Stimulated activated CD4-positive, alpha-beta T cell treated with anti-CD3 and anti-CD28 coated beads, Interleukin-1b, Interleukin-23, amount 100 ng/mL, for 4 hours (primary cell): ENCODE results near the gene SLC44A1.
"Not testable (repeated sequence)": the region's sequence is repeated elsewhere in the genome, so short reads cannot be mapped to it uniquely, and the experiment has no call there.

Source experiments
- DNase-seq, 2 donors: peaks; one replicate each; pipeline ENCODE4 v3.0.0-alpha.2; 2020; ENCODE audit warnings: low read depth in 2 of 2

The SLC44A1 gene

DNA sequence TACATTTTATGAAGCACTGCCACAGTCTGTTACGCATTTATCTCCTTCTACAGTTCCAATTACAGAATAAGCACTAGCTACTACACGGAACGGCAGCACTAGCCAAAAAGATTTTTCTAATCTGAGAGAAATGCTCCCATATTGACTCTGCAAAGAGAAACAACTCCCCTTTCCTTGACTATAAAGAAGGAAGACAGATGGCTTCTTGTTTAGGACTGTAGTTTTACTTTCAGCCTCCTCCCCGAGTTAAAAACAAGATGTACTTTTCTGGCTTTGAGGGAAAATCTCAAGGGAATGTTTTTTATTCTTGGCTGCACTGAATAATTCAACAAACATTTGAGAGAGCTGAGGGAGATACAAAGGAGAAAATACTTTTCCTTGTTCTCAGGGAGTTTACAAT is 1.9 kb upstream of the SLC44A1 start:
- DNase-seq: no peak

DNA sequence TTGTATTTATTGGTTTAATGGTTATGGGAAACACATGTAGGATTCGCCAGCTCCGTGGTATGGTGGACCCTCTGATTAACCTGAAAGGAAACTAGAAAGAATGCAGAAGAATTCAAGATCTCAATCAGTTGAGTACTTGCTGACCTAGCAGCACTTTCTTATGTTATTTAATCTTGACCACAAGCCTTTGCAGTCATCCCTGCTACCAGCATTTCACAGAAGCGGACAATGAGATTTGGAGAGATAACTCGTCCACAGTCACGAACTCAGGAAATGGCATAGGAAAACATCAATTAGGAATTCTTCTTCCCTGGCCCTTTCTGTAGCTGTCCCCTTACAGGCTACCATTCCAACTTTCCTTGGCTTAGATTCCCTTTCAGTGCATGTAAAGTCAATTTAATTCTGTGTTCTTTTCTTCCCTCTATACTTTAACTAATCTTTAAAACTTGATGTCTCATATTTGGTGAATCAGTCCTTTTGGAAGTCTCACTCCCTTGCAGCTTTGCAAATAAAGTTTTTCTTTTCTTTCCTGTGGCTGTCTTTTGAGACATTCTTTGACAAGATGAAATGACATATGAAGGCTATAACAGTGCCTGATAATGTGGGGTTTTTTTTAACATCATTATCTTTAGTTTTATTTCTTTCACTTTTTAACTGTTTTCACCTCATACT is 1.3 kb upstream of the SLC44A1 start:
- DNase-seq: no peak

DNA sequence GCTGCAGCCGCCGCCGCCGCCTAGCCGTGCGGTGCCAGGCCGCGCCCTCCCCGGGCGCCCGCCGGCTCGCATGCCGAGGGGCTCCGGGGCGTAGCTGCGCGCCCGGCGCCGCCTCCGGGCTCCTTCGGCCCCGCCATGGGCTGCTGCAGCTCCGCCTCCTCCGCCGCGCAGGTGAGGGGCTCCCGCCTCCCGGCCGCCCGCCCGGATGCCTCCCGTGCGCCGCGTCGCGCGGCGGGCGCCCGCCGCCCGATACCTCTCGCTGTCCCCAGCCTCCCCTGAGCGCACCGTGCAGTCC is 230 bp downstream of the SLC44A1 start:
- no peak for DNase-seq

DNA sequence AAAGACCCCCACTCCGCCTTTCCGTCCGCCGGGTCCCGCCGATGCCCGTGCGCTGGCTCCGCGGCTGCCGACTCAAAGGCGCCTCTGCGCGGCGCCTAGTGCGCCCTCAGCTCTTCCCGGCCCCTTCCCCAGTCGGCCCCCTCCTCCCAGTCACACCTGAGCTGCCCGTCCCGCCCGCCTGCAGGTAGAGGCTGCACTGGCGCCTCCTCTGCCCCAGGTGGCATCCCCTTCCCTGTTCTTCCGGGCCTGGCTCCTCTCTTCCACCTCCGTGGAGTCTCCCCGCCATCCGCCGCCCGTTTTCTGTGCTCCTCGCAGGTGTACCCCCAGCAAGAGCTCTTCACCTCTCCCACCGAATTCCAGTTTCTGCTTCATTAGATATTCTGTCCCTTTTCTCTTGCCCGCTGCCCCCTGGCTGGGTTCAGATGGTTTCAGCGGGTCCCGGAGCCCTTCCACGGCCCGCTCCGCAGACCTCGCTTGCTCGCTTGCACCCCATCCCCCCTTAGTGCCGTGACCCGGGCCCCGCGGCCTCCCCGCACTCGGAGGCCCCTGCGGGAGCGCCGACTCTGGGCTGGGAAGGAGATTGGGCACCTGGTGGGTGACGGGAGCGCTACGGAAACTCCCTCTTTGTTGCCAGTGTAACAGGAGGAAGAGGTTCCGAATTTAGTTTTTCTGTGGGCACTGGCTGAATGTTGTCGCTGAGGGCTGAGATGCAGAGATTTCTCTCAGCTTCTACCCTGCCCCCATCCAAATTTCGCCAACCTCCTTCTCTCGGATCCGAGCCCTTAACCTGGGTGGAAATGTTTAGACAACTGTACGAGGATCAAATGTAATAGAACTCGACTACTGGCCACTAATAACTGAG is 809 bp downstream of the SLC44A1 start:
- peak; percentile 14 for DNase-seq

DNA sequence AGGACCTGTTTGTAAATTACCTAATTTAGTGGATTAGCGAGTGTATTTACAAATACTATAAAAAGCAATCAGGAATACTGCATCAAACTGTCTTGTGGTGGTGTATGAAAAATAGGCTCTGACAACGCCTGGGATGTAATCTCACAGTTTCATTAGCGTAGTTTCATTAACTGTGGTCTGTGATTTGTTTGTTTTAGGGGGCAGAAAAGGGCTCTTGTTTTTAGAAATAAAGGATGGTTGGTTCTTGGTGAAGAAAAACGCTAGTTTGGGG is 1.4 kb downstream of the SLC44A1 start:
- no peak for DNase-seq

DNA sequence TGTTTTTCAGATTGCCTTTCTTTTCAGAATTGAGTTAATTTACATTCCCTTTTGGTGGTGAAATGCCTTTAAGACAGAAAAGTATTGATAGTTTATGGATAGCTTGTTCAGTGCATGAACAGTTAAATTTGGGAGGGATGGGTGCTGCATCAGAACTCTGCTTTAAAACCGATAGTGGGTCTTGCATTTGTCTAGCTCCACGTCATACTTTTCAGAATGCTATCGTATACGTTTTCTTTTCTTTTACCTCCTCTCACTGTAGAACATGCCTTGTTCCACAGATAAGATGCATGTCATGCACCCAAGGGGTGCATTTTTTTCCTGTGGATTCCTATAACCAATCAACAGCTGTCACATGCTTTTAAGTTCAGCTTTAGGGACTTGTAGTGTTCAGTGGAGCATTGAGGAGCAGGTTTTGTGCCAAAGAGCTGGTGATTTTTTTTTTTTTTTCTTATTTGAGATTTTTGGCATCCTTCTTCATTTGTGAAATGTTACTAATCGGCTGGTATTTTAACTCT is 2.3 kb downstream of the SLC44A1 start:
- DNase-seq: no peak

DNA sequence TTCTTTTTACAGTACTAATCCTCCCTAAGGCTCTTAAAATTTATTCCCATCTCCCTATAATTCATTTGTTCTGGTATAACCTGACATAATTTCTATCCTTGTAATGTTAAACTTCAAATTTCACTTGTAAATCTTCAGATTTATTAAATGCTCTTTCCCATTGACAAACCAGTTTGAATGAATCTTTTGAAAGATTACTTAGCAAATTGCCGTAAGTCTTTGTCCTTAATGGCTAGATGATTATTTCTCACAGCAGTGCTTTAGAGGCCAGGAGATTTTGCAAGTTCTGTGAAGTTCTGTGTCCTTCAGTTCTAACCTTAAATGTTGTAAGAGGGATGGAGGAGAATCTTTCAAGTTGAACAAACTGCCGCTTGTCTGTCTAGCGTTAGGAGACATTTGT is 4.2 kb downstream of the SLC44A1 start:
- DNase-seq: no peak

DNA sequence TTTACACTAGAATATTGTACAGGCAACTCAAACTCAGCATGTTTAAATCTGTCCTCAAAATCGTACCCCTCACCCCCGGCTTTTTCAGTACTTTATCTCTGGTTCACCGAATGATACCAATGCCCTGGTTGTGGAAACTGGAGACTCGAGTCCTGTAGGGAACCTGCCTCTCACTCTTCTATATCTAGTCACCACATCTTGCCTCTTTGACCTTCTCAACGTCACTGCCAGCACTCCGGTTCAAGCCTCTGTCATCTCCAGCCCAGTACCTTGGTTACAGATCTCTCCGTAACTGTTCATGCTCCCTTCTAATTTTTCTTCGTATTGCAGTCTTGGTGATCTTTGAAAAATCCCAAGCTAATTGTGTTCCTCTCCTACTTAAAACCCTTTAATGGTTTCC is 6.7 kb downstream of the SLC44A1 start:
- DNase-seq: no peak

DNA sequence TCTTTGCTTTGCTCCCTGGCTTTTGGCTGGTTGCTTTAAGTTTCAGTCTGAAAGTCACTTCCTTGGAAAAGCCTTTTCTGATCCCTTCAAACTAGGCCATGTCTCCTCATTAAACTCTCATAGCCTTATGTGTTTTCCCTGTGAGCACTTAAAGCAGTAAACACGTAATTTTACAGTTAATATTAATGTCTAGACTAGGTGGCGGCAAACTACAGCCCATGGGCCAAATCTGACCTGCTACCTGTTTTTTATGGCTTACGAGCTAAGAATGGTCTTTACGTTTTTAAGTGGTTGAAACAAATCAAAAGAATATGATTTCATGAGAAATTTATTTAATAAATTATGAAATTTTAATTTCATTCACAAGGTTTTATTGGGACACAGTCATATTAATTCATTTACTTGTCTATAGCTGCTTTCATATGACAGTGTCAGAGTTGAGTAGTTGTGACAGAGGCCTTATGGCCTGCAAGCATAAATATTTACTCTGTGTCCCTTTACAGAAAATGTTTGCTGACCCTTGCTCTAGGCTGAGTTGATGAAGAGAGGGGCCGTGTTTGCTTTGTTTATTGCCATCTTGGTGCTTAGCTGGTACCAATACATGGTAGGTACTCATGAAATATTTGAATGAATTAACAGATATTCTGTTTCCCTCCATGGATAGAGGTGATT is 7.4 kb downstream of the SLC44A1 start:
- DNase-seq: no peak

DNA sequence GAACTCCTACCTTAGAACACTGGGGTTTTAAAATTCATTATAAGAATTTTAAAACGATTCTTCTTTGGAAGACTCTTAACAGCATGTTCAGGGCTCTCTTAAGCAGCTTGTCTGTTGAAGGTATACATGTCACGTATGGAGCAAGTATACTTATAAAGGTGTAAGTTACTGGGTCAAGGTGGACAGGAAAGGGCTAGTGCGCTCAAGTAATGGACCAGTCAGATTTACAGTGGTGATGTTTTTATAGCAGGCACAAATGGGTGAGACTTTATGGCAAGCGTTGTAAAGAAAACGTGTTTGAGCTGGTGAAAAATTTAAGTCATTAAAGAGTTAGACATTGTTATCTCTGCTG is 7.9 kb downstream of the SLC44A1 start:
- no peak for DNase-seq

DNA sequence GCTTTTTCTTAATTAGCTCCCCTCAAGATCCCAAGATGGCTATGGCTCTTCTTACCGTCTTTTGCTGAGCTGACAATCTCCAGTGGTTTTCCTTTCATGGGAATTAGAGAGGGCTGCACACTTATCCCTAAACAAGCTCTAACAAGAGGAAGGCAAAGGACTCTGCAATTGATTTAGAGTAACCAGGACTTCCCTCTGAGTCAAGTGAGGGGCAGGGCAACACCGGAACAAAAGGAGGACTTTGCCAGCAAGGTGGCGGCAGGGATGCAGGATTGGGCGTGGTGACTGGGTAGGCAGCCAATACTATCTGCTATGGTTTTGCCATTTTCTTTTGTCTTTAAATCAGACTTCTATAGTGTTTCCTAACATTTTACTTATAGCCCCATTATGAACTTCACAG is 9.8 kb downstream of the SLC44A1 start:
- DNase-seq: no peak

DNA sequence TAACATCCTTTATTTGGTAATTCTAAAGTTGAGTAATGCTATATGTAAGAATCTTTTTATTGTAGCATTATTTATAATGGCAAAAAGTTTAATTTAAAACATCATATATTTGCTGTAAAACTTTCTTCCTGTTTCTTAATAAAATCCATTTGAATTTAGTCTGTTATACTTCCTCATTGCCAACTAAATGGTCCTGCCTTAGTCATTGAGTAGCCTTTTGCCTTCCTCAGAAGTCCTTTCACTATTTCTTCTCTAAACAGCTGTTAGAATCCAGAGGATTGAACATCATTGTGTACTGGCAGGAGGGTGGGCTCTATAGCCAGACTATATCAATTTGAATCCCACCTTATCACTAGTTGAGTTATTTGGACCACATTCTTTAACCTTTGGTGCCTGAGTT is 11.0 kb downstream of the SLC44A1 start:
- no peak for DNase-seq

DNA sequence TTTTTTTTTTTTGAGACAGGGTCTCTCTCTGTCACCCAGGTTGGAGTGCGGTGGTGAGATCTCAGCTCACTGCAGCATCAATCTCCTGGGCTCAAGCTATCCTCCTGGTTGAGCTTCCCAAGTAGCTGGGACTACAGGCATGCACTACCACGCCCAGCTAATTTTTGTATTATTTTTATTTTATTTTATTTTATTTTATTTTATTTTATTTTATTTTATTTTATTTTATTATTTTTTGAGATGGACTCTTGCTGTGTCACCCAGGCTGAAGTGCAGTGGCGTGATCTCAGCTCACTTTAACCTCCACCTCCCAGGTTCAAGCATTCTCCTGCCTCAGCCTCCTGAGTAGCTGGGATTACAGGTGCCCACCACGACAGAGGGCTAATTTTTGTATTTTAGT is 12.1 kb downstream of the SLC44A1 start:
- not testable (repeated sequence) for DNase-seq

DNA sequence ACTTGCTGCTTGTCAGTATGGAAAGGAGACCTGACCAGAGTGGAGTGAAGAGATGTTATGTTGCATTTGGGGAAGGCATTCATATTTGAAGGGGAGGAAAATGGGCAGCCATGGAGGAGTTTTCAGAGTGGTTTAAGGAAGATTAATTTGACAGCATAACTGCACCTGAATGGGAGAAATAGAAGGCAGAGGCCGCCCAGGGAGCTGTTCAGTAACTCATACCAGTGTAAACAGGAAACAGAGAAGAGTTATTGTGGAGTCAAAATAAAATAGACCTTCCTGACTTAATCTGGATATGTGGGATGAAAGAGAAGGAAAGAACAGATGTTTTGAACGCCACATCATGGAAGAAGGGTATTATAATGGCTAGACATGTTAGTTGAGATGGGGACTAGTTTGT is 13.4 kb downstream of the SLC44A1 start:
- no peak for DNase-seq

DNA sequence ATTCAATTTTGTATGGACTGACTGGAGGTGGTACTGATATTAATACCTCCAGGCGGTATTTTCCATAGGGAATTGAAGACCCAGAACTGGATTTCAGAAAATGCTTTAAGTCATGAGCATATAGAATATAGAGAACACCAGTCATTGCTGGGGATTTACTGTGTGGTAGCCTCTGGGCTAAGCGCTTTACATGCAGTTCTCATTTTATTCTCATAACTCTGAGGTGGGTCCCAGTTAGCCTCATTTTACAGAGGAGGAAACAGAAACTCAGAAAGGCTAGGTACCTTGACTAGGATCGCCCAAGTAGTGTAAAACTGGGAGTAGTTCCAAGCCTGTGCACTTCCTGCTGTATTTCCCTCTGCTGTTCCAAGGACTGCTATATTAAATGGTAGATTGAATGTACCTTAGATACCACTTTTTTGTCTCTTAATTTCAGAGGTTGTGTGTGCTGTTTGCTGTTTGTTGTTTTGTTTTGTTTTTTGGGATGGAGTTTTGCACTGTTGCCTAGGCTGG is 13.8 kb downstream of the SLC44A1 start:
- DNase-seq: no peak

DNA sequence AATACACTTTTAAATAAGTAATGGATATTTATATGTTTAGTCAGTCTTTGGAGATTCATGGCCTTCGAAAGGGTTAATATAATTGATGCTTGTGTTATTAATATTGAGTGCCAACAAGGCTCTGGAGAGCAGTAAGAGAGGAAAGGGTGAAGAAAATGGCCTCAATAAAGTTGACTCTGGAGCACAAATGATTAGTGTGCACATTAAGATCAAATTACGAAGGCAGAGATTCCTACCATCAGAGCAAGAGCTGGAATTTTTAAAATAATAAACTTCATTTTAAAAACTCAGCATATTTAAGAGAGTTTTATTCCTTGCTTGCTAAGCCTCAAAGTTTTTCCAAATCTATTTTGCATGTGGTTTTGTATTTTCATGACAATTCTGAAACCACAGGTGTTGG is 14.8 kb downstream of the SLC44A1 start:
- DNase-seq: no peak

DNA sequence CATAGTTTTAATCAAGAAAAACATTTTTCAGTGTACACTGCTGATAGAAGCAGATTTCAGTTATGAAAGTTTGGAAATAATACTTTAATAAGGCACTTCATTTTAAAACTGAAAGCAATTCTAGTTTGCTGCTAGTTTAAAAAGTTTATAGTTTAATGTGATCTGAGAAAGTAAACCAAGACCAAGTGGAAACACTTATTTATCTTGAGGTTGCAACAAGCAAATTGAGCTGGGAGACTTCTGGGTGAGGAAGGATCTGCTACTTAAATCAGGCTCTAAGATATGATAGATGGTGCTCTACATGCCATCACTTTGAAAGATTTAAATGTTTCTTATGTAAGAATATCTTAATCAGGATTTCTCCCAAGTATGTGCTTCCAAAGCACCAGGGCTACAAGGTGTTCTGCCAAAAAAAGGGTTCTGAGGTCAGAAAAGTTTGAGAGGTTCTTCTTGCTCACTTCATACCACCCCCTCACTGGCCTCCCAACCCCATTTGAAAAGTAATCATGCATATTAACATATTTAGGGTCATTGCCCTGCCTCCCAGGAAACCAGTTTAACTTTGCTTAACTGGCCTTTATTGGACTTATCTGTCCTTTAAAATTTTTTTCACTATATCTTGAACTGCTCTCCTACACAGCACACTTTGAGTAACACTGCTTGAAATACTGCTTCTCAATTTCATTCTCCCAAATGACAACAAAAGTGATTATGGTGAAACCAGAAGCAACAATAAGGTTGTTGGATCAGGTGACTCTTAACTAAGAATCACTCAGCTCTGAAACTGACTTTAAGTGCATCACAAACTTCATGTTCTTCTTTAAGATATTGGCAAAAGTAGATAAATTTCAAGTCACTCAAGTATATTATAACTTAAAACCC is 15.5 kb downstream of the SLC44A1 start:
- no peak for DNase-seq

DNA sequence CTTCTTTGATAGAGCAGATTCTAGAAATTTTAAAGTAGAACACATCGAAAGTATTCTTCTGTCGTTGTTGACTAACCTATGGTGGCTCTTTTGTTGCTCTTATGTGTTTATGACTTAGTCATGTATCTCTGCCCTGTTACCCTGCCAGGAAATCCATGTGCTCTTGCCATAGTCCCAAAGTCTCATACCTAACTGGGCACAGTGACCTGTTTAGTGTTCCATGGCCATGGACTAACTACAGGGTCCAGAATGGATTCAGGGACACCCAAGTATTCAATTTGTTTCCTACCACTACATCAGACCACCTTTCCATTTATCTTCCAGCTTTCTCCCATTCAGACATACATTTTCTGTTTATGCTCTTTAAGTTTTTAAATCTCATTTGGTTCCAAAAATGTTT is 18.0 kb downstream of the SLC44A1 start:
- DNase-seq: no peak

DNA sequence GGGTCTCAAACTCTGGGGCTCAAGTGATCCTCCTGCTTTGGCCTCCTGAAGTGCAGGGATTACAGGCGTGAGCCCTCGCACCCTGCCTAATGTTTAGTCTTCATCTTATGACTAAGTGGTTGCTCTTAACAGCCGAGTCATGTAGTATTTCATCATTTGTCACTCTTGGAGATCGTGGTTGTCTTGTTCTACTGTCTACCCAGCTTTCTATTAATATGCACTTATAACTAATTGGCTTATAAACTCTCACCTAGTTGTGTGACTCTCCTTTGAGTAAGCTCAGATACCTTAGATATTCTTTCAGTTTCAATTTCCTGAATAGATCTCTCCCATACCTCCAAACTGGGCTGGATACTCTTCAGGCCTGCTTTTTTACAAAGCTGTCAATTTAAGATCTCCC is 19.9 kb downstream of the SLC44A1 start:
- DNase-seq: no peak

DNA sequence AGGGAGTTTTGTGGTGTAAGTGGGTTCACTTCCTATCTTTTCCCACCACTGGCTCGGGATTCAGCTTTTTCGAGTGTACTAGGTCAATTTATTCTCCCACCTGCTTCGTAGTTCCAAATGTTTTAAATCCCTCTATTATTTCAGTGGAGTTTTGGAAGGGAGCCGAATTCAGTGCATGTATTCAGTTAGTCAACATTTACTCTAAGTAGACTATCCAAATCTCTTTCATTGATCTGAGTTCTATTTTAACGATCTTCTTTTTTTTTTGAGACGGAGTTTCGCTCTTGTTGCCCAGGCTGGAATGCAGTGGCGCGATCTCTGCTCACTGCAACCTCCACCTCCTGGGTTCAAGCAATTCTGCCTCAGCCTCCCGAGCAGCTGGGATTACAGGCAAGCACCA is 23.8 kb downstream of the SLC44A1 start:
- DNase-seq: not testable (repeated sequence)

DNA sequence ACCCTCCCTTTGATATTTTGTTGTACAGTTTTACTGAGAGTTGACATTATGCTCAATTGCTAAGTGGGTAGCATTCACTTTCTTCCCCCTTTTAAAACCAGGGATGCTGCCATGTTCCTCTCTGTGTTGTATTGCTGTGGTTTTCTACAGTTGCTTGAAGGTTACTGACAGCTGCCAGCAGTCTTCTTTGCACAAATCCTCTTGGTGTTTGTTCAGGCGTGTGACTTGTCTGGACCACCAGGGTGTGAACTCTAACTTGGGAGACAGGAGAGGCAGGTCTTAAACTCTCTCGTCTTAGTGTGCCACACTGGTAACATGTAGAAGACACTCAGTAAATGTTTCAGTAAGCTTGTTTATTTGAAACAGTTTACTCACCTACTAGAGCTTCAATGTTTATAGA is 25.1 kb downstream of the SLC44A1 start:
- no peak for DNase-seq

DNA sequence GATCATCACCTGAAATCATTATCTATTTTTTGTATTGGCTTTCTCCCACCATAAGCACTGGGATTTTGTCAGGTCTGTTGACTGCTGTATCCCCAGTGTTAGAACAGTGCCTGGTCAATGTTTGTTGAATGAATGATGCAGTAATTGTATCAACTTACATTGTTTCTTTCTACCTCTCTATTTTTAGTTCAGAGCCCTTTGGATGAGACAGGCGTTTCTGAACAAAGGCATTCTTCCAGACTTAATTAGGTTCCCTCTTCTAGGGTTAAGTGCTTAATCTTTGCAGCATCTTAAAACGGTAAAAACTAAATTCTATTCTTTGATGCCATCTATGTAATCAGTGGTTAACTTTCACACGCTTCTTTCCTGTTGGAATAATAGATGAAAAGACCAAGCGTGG is 26.3 kb downstream of the SLC44A1 start:
- DNase-seq: no peak
